ENCODE measurements around the gene CDC37L1.
"Not testable (repeated sequence)": the region's sequence is repeated elsewhere in the genome, so short reads cannot be mapped to it uniquely, and the experiment has no call there.

The CDC37L1 gene

GRCh38 chr9:4717815-4718214 is 38.4 kb downstream of the CDC37L1 start:
- DNase-seq, result no peak

GRCh38 chr9:4718911-4719310 is 39.5 kb downstream of the CDC37L1 start:
- DNase-seq, result no peak

- no peak for DNase-seq
Measured at GRCh38 chr9:4721736-4722135, 42.4 kb downstream of the CDC37L1 start.

- DNase-seq, result no peak
Measured at GRCh38 chr9:4725706-4726442, 46.5 kb downstream of the CDC37L1 start.

GRCh38 chr9:4727593-4727992 is 48.2 kb downstream of the CDC37L1 start:
- no peak for DNase-seq

GRCh38 chr9:4732890-4733289 is 53.5 kb downstream of the CDC37L1 start:
- DNase-seq, result no peak

- no peak for DNase-seq
Measured at GRCh38 chr9:4734150-4734549, 54.8 kb downstream of the CDC37L1 start.

GRCh38 chr9:4738866-4739586 is 59.7 kb downstream of the CDC37L1 start:
- no peak for DNase-seq

GRCh38 chr9:4739587-4740387 is 60.4 kb downstream of the CDC37L1 start:
- DNase-seq, result no peak

- DNase-seq, result no peak
Measured at GRCh38 chr9:4740388-4740637, 60.9 kb downstream of the CDC37L1 start.

GRCh38 chr9:4740638-4741364 is 61.4 kb downstream of the CDC37L1 start, which contains the start of gene AK3:
Gene AK3 (minus strand): TSS chr9:4741202. CDS start chr9:4741087, 115 bp downstream.
- DNase-seq, result peak; percentile 57 to 67

- peak; percentile 6 for DNase-seq
Measured at GRCh38 chr9:4741365-4742089, 62.2 kb downstream of the CDC37L1 start.

GRCh38 chr9:4742246-4742645 is 62.9 kb downstream of the CDC37L1 start:
- no peak for DNase-seq

- DNase-seq, result no peak
Measured at GRCh38 chr9:4743131-4743875, 63.9 kb downstream of the CDC37L1 start.

GRCh38 chr9:4746278-4747030 is 67.1 kb downstream of the CDC37L1 start:
- no peak for DNase-seq

GRCh38 chr9:4748612-4749011 is 69.2 kb downstream of the CDC37L1 start:
- DNase-seq, result no peak

GRCh38 chr9:4750023-4750673 is 70.8 kb downstream of the CDC37L1 start:
- DNase-seq, result no peak

- DNase-seq, result not testable (repeated sequence)
Measured at GRCh38 chr9:4754530-4754929, 75.2 kb downstream of the CDC37L1 start.

- DNase-seq, result no peak
Measured at GRCh38 chr9:4755026-4755609, 75.7 kb downstream of the CDC37L1 start.

GRCh38 chr9:4756420-4756819 is 77.1 kb downstream of the CDC37L1 start:
- no peak for DNase-seq
